SU-DHL-6 (cell line): ENCODE measurements around the gene DIO3.

Experiments used
- H2AFZ ChIP-seq: fragments of 200-600 bp; sonication (generic); 2 replicates; pipeline ENCODE4 v1.6.1; 2014; ENCODE audit warnings: low read depth, mild to moderate bottlenecking, moderate library complexity, mixed read lengths, antibody characterized with exemption, low read length; ENCODE audit not compliant: severe bottlenecking
- H3F3A ChIP-seq: fragments of 200-600 bp; shearing (Covaris generic); 2 replicates; pipeline ENCODE4 v1.6.0; 2016; ENCODE audit warnings: antibody characterized with exemption, mild to moderate bottlenecking; ENCODE audit not compliant: insufficient read depth
- H3K27ac ChIP-seq: fragments of 200-600 bp; sonication (generic); 2 replicates; pipeline ENCODE4 v1.5.1; 2016; ENCODE audit warnings: low read depth, mild to moderate bottlenecking, low read length, moderate library complexity, mixed read lengths
- H3K27me3 ChIP-seq: fragments of 200-600 bp; sonication (generic), shearing (Covaris generic); 2 replicates; pipeline ENCODE4 v1.6.0; 2014; ENCODE audit warnings: mild to moderate bottlenecking, low read length
- H3K36me3 ChIP-seq: fragments of 200-600 bp; sonication (generic); 2 replicates; pipeline ENCODE4 v1.6.1; 2014; ENCODE audit warnings: mild to moderate bottlenecking, low read length, mixed read lengths
- H3K4me2 ChIP-seq: fragments of 300-600, 200-600 bp; shearing (Covaris generic), sonication (generic); 2 replicates; pipeline ENCODE4 v1.6.0; 2014; ENCODE audit warnings: low read length, low read depth, mild to moderate bottlenecking; ENCODE audit not compliant: poor library complexity, severe bottlenecking
- H3K4me3 ChIP-seq: fragments of 200-600 bp; sonication (generic); 2 replicates; pipeline ENCODE4 v1.5.1; 2014; ENCODE audit warnings: antibody characterized with exemption, low read length, mild to moderate bottlenecking, mixed read lengths; ENCODE audit not compliant: insufficient read depth, poor library complexity, severe bottlenecking
- H3K79me2 ChIP-seq: fragments of 200-600 bp; sonication (generic); 2 replicates; pipeline ENCODE4 v1.6.1; 2014; ENCODE audit warnings: mild to moderate bottlenecking, low read length, moderate library complexity; ENCODE audit not compliant: insufficient read depth
- H3K9ac ChIP-seq: fragments of 200-600 bp; sonication (generic); 2 replicates; pipeline ENCODE4 v1.7.0; 2014; ENCODE audit warnings: mild to moderate bottlenecking, low read length
- H3K9me2 ChIP-seq: fragments of 200-600 bp; sonication (generic); replicated peaks from 2 replicates; pipeline ENCODE4 v1.6.1; 2014; ENCODE audit warnings: low read length; ENCODE audit not compliant: insufficient read depth
- H3K9me3 ChIP-seq: fragments of 200-600 bp; sonication (generic); 2 replicates; pipeline ENCODE4 v1.6.1; 2014; ENCODE audit warnings: low read length, mixed read lengths; ENCODE audit not compliant: insufficient read depth
- H4K20me1 ChIP-seq: fragments of 200-600 bp; sonication (generic); 2 replicates; pipeline ENCODE4 v1.6.1; 2014; ENCODE audit warnings: low read depth, mild to moderate bottlenecking, antibody characterized with exemption, low read length, moderate library complexity, mixed read lengths
- CTCF ChIP-seq: fragments of 200-600 bp; sonication (generic); IDR thresholded peaks from one replicate; pipeline ENCODE4 v1.5.1; 2017; ENCODE audit warnings: antibody characterized with exemption, mild to moderate bottlenecking, low read length, moderate library complexity; ENCODE audit not compliant: insufficient read depth, poor library complexity, severe bottlenecking
- EZH2phosphoT487 ChIP-seq: fragments of 200-600 bp; sonication (generic), shearing (Covaris generic); conservative IDR thresholded peaks from 2 replicates; pipeline ENCODE4 v1.6.1; 2018; ENCODE audit warnings: mild to moderate bottlenecking, antibody characterized with exemption, low read length, moderate library complexity, mixed read lengths

The DIO3 gene

GRCh38 chr14:101547107-101547738, 14.1 kb upstream of the DIO3 start:
- Histone ChIP-seq H3K79me2 (no peaks in the 10 kb centered on the region), H3K4me2 (no peak overlapping the region), H3K9ac (no peak overlapping the region), H3K4me3 (no peak overlapping the region), H4K20me1 (no peaks in the 10 kb centered on the region), H3F3A (no peaks in the 10 kb centered on the region), H3K9me2 (no peaks in the 10 kb centered on the region), H3K9me3 (no peaks in the 10 kb centered on the region), H3K27ac (no peak overlapping the region), H3K36me3 (no peaks in the 10 kb centered on the region), H2AFZ (no peak overlapping the region), H3K27me3 (no peaks in the 10 kb centered on the region)
- no peak for TF ChIP-seq CTCF
- TF ChIP-seq EZH2phosphoT487 = no peak

GRCh38 chr14:101547961-101548669, 13.2 kb upstream of the DIO3 start:
- no peaks in the 10 kb centered on the region for H3F3A ChIP-seq
- no peak for TF ChIP-seq EZH2phosphoT487
- TF ChIP-seq CTCF = no peak
- H2AFZ ChIP-seq = no peak overlapping the region
- no peaks in the 10 kb centered on the region for H3K9me2 ChIP-seq
- no peaks in the 10 kb centered on the region for H3K9me3 ChIP-seq
- no peak overlapping the region for H3K27ac ChIP-seq
- H3K4me2 ChIP-seq = no peak overlapping the region
- H4K20me1 ChIP-seq = no peaks in the 10 kb centered on the region
- no peak overlapping the region for H3K9ac ChIP-seq
- H3K4me3 ChIP-seq = no peak overlapping the region
- no peaks in the 10 kb centered on the region for H3K36me3 ChIP-seq
- no peaks in the 10 kb centered on the region for H3K79me2 ChIP-seq
- no peaks in the 10 kb centered on the region for H3K27me3 ChIP-seq

- Histone ChIP-seq H3K27ac (no peak overlapping the region), H3K9me3 (no peaks in the 10 kb centered on the region), H3K9ac (no peak overlapping the region), H3K27me3 (no peaks in the 10 kb centered on the region), H3K9me2 (no peaks in the 10 kb centered on the region), H3K79me2 (no peaks in the 10 kb centered on the region), H4K20me1 (no peaks in the 10 kb centered on the region), H3K4me2 (no peak overlapping the region), H3K4me3 (no peak overlapping the region), H3F3A (no peaks in the 10 kb centered on the region), H3K36me3 (no peaks in the 10 kb centered on the region), H2AFZ (no peak overlapping the region)
- no peak for TF ChIP-seq CTCF
- TF ChIP-seq EZH2phosphoT487 = no peak
Observed at GRCh38 chr14:101548710-101549109, 12.6 kb upstream of the DIO3 start.
